NCI-H146 (cell line): ENCODE results near the gene CSMD2.
"Not testable (repeated sequence)": the region's sequence is repeated elsewhere in the genome, so short reads cannot be mapped to it uniquely, and the experiment has no call there.

Experiments used
- DNase-seq: peaks from one replicate; lab custom pipeline; 2025; lab: John Stamatoyannopoulos, UW

CSMD2 gene

GRCh38 chr1:34052565-34052964, 112.5 kb downstream of the CSMD2 start:
- DNase-seq = no peak

- DNase-seq = no peak
Observed at GRCh38 chr1:34050709-34051485, 114.1 kb downstream of the CSMD2 start.

- no peak for DNase-seq
Observed at GRCh38 chr1:34049994-34050393, 115.0 kb downstream of the CSMD2 start.

GRCh38 chr1:34049477-34049876, 115.6 kb downstream of the CSMD2 start:
- no peak for DNase-seq

GRCh38 chr1:34037856-34038255, 127.2 kb downstream of the CSMD2 start:
- no peak for DNase-seq

- DNase-seq = no peak
Observed at GRCh38 chr1:34037109-34037508, 127.9 kb downstream of the CSMD2 start.

- DNase-seq = no peak
Observed at GRCh38 chr1:34034036-34034435, 131.0 kb downstream of the CSMD2 start.

GRCh38 chr1:34029954-34030353, 135.1 kb downstream of the CSMD2 start:
- DNase-seq = no peak

GRCh38 chr1:34029515-34029914, 135.5 kb downstream of the CSMD2 start:
- no peak for DNase-seq

GRCh38 chr1:34028381-34029055, 136.5 kb downstream of the CSMD2 start:
- no peak for DNase-seq

GRCh38 chr1:34025675-34026074, 139.4 kb downstream of the CSMD2 start:
- DNase-seq = no peak

GRCh38 chr1:34024485-34024884, 140.5 kb downstream of the CSMD2 start:
- no peak for DNase-seq

GRCh38 chr1:34019741-34020552, 145.1 kb downstream of the CSMD2 start:
- DNase-seq = no peak

GRCh38 chr1:34018285-34018684, 146.7 kb downstream of the CSMD2 start:
- no peak for DNase-seq

GRCh38 chr1:34016281-34016680, 148.7 kb downstream of the CSMD2 start:
- DNase-seq = not testable (repeated sequence)

- DNase-seq = no peak
Observed at GRCh38 chr1:34013958-34014737, 150.9 kb downstream of the CSMD2 start.

GRCh38 chr1:34013136-34013535, 151.9 kb downstream of the CSMD2 start:
- no peak for DNase-seq

GRCh38 chr1:34009340-34009985, 155.6 kb downstream of the CSMD2 start:
- no peak for DNase-seq

- no peak for DNase-seq
Observed at GRCh38 chr1:34007760-34008159, 157.3 kb downstream of the CSMD2 start.

- DNase-seq = no peak
Observed at GRCh38 chr1:34005309-34005708, 159.7 kb downstream of the CSMD2 start.

GRCh38 chr1:34002810-34003209, 162.2 kb downstream of the CSMD2 start:
- DNase-seq = no peak
